HepG2 (cell line): ENCODE data around the gene IAH1. TPM values are rescaled to one million over a fixed set of nuclear protein-coding genes. Genes with fewer than 3 reads are reported as not detected.
A peak's percentile ranks its signal among the peaks of the same experiment; 100 is the strongest.

Experiments
- ARID2 ChIP-seq: sonication (generic); formaldehyde crosslinking; IDR thresholded peaks from 2 replicates; pipeline ENCODE4 v1.8.1; 2022; ENCODE audit warnings: mild to moderate bottlenecking, missing genetic modification reagents, borderline replicate concordance
- CCDC6 ChIP-seq: sonication (generic); formaldehyde crosslinking; IDR thresholded peaks from 2 replicates; pipeline ENCODE4 v1.8.1; 2022; ENCODE audit warnings: mild to moderate bottlenecking, missing genetic modification reagents, moderate library complexity
- ELF3 ChIP-seq: IDR thresholded peaks from 2 replicates; pipeline ENCODE4 v1.6.1; 2016; ENCODE audit warnings: missing genetic modification reagents, missing compliant biosample characterization
- IKZF4 ChIP-seq: sonication (generic); formaldehyde crosslinking; IDR thresholded peaks from 2 replicates; pipeline ENCODE4 v1.5.1; 2020; ENCODE audit warnings: borderline replicate concordance, mild to moderate bottlenecking, low read depth, missing genetic modification reagents; ENCODE audit errors: not compliant biosample characterization
- KAT7 ChIP-seq: IDR thresholded peaks from 2 replicates; pipeline ENCODE4 v1.6.1; 2018; ENCODE audit warnings: borderline replicate concordance, missing compliant biosample characterization
- KIAA2018 ChIP-seq: sonication (generic); formaldehyde crosslinking; IDR thresholded peaks from 2 replicates; pipeline ENCODE4 v1.5.0; 2020; ENCODE audit warnings: mild to moderate bottlenecking, missing genetic modification reagents, borderline replicate concordance
- MLXIP ChIP-seq: sonication (generic); formaldehyde crosslinking; IDR thresholded peaks from 2 replicates; pipeline ENCODE4 v1.9.0; 2021; ENCODE audit warnings: missing genetic modification reagents, borderline replicate concordance
- PRDM4 ChIP-seq: sonication (generic); formaldehyde crosslinking; IDR thresholded peaks from 2 replicates; pipeline ENCODE4 v1.9.0; 2021; ENCODE audit warnings: missing genetic modification reagents, borderline replicate concordance
- RAD21 ChIP-seq: fragments of 450-650 bp; formaldehyde crosslinking; IDR thresholded peaks from 2 replicates; pipeline ENCODE4 v1.5.0; 2020; ENCODE audit warnings: mild to moderate bottlenecking
- SMARCC2 ChIP-seq: fragments of 450-650 bp; IDR thresholded peaks from 2 replicates; pipeline ENCODE4 v1.6.1; 2017; ENCODE audit warnings: antibody characterized with exemption, mild to moderate bottlenecking
- SMYD3 ChIP-seq: sonication (generic); formaldehyde crosslinking; IDR thresholded peaks from 2 replicates; pipeline ENCODE4 v1.8.1; 2023; ENCODE audit warnings: mild to moderate bottlenecking, missing genetic modification reagents
- ZBTB38 ChIP-seq: sonication (generic); formaldehyde crosslinking; IDR thresholded peaks from 2 replicates; pipeline ENCODE4 v1.5.1; 2020; ENCODE audit warnings: mild to moderate bottlenecking, missing genetic modification reagents
- ZNF101 ChIP-seq: sonication (generic); formaldehyde crosslinking; IDR thresholded peaks from 2 replicates; pipeline ENCODE4 v1.4.0; 2020; ENCODE audit warnings: mild to moderate bottlenecking, low read depth, missing genetic modification reagents, borderline replicate concordance
- ZNF333 ChIP-seq: sonication (generic); formaldehyde crosslinking; IDR thresholded peaks from 2 replicates; pipeline ENCODE4 v1.4.0; 2020; ENCODE audit warnings: mild to moderate bottlenecking, missing genetic modification reagents, borderline replicate concordance
- ZNF563 ChIP-seq: sonication (generic); formaldehyde crosslinking; IDR thresholded peaks from 2 replicates; pipeline ENCODE4 v1.8.0; 2022; ENCODE audit warnings: mild to moderate bottlenecking, moderate library complexity, missing genetic modification reagents
- ZNF619 ChIP-seq: sonication (generic); formaldehyde crosslinking; IDR thresholded peaks from 2 replicates; pipeline ENCODE4 v1.4.0; 2020; ENCODE audit warnings: mild to moderate bottlenecking, missing genetic modification reagents
- polyA plus RNA-seq, 8 experiments: library from polyadenylated mRNA; depleted of rRNA in 3 of 8; stranded (reverse) in 7 of 8; unstranded in 1 of 8; fragments of >200 nt; fragmentation: Illumina TruSeq in 4 of 8; extraction: Trizol in 4 of 8; gene quantifications; 2 replicates each; pipeline versions ENCODE4 v1.2.1 to v1.2.3, GENCODE V29; 2011 to 2016; ENCODE audit warnings: low read depth in 4 of 8, missing spikeins in 1 of 8, mixed read lengths in 1 of 8; ENCODE audit not compliant: insufficient read depth in 1 of 8
- total RNA-seq, 5 experiments: library from RNA; depleted of rRNA; stranded (reverse); fragments of >200 nt; fragmentation: Illumina TruSeq; extraction: Trizol; gene quantifications; 2 replicates each; pipeline ENCODE4 v1.2.3, GENCODE V29; 2016; ENCODE audit warnings: low read depth in 1 of 5

Gene IAH1
- total and polyA plus RNA-seq, 2 of the 13 experiments (the other 11 are each of a cell fraction or from before 2014, with no cell fraction given): 43.6 to 44.4 TPM

GRCh38 chr2:9474361-9475057, at the start of gene IAH1 (continued):
- no peak for TF ChIP-seq KIAA2018 (CRISPR knock-in tag)
- no peak for TF ChIP-seq PRDM4
- no peak for TF ChIP-seq ZNF619
- TF ChIP-seq ELF3 (CRISPR knock-in tag): no peak
- no peak for TF ChIP-seq SMYD3 (CRISPR knock-in tag)
- TF ChIP-seq IKZF4 (CRISPR knock-in tag): peak; percentile 37
- TF ChIP-seq SMARCC2: no peak
- TF ChIP-seq ZBTB38 (CRISPR knock-in tag): no peak; the same call in 1 of the 2 replicates
- no peak for TF ChIP-seq ARID2 (CRISPR knock-in tag)
- no peak for TF ChIP-seq ZNF563 (CRISPR knock-in tag)
- 0 out of 2 replicates have a peak, but pooled peaks have one; percentile 9 for TF ChIP-seq RAD21
- TF ChIP-seq ZNF101: no peak
- no peak for TF ChIP-seq MLXIP (CRISPR knock-in tag)
- no peak for TF ChIP-seq KAT7 (CRISPR knock-in tag)
- TF ChIP-seq ZNF333: no peak
- no peak for TF ChIP-seq CCDC6
